ENCODE data around the gene NFKBIZ. TPM values are rescaled to one million over a fixed set of nuclear protein-coding genes. Genes with fewer than 3 reads are reported as not detected.

The NFKBIZ gene
- total and polyA plus RNA-seq, 9 of the 15 experiments (the other 6 are each of a cell fraction or from before 2014, with no cell fraction given) = 1.2 to 13.7 (median 5.7) TPM

GRCh38 chr3:101842935-101843330 is 6.4 kb upstream of the NFKBIZ start (continued):
- TF ChIP-seq SREBF2 (CRISPR knock-in tag; IDR thresholded peaks at IDR 0.05) = no peak
- no peak for TF ChIP-seq ZNF444 (CRISPR knock-in tag; IDR thresholded peaks at IDR 0.05)
- no peak for TF ChIP-seq SOX6 (IDR thresholded peaks at IDR 0.05)
- TF ChIP-seq FOXK2 (conservative IDR thresholded peaks at IDR 0.05 in 1 of 2, IDR thresholded peaks at IDR 0.05 in 1 of 2; ENCODE audit: low read depth in 2 of 2) = no peak
- no peak for TF ChIP-seq HMG20A (CRISPR knock-in tag; conservative IDR thresholded peaks at IDR 0.05)
- no peak for TF ChIP-seq ZNF644 (tag; IDR thresholded peaks at IDR 0.05; ENCODE audit: low read depth)
- TF ChIP-seq GABPB2 (CRISPR knock-in tag; conservative IDR thresholded peaks at IDR 0.05) = no peak
- TF ChIP-seq STAT5B (CRISPR knock-in tag; IDR thresholded peaks at IDR 0.05) = no peak
- TF ChIP-seq TBL1XR1 (IDR thresholded peaks at IDR 0.05; ENCODE audit: low read length in 2 of 2) = no peak
- TF ChIP-seq, protein P1, sequence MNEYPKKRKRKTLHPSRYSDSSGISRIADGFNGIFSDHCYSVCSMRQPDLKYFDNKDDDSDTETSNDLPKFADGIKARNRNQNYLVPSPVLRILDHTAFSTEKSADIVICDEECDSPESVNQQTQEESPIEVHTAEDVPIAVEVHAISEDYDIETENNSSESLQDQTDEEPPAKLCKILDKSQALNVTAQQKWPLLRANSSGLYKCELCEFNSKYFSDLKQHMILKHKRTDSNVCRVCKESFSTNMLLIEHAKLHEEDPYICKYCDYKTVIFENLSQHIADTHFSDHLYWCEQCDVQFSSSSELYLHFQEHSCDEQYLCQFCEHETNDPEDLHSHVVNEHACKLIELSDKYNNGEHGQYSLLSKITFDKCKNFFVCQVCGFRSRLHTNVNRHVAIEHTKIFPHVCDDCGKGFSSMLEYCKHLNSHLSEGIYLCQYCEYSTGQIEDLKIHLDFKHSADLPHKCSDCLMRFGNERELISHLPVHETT (CRISPR knock-in tag; conservative IDR thresholded peaks at IDR 0.05 in 1 of 2, IDR thresholded peaks at IDR 0.05 in 1 of 2) = no peak

DNA sequence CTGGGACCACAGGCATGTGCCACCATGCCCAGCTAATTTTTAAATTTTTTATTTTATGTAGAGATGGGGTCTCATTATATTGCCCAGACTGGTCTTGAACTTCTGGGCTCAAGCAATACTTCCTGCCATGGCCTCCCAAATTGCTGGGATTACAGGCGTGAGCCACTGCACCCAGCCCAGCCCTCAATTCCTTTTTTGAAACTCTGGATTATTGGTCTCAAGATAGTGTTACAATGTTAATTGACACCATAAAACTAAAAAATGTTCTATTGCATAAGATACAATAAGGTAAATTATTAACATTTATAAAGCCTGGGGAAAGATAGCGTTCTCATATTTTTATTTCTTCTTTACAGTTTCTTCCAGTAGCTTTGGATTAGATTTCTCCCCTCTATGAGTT is 3.9 kb upstream of the NFKBIZ start:
- Histone ChIP-seq H3K9ac (ENCODE audit: insufficient read depth in 1 of 2, low read depth in 2 of 2, low read length in 2 of 2) (no peak overlapping the region), H3K27me3 (ENCODE audit: control insufficient read depth in 2 of 2, insufficient read depth in 2 of 2, low read length in 2 of 2) (no peaks in the 10 kb centered on the region), H3K4me2 (ENCODE audit: insufficient read depth, low read length) (no peak overlapping the region), H4K20me1 (replicated peaks; ENCODE audit: control insufficient read depth, insufficient read depth, low read length) (no peaks in the 10 kb centered on the region), H3K27ac (ENCODE audit: extremely low read depth, low read depth, low read length) (no peak overlapping the region), H3K79me2 (ENCODE audit: control insufficient read depth, insufficient read depth, low read length) (peaks cover 9% of the 10 kb centered on the region), H3K36me3 (ENCODE audit: control insufficient read depth, insufficient read depth, low read length) (no peaks in the 10 kb centered on the region), H3K9me1 (ENCODE audit: control insufficient read depth, insufficient read depth, low read length) (no peaks in the 10 kb centered on the region), H3K4me1 (replicated peaks in 1 of 2; ENCODE audit: control insufficient read depth in 2 of 2, insufficient read depth in 2 of 2, low read length in 2 of 2) (peaks cover 6 to 10% of the 10 kb centered on the region in 2 experiments; a peak in 3 of 5 replicates), H3K4me3 (no peak overlapping the region), H2AFZ (ENCODE audit: low read depth, low read length) (no peak overlapping the region), H3K9me3 (replicated peaks; ENCODE audit: control insufficient read depth, insufficient read depth, low read depth, low read length) (no peaks in the 10 kb centered on the region)
- FAIRE-seq (no peak), ATAC-seq (no peak), DNase-seq (ENCODE audit: extremely low read depth in 1 of 4, low spot score in 3 of 4) (no peak)
- no TSS peak for BruUV-seq (replicated peaks)
- WGBS (ENCODE audit: insufficient coverage, low coverage, missing lambda C conversion rate) = 90% methylated on average over 1 of the region's 2 CpGs
- intact Hi-C loops (cut with micrococcal nuclease) (no loop called here), in situ Hi-C loops (cut with MboI) (no loop called here)
- ChIA-PET POLR2A (no interaction called here), CTCF (ENCODE audit: low intra/inter-chr PET ratio) (no interaction called here)
- no peak for TF ChIP-seq PBX2 (CRISPR knock-in tag; IDR thresholded peaks at IDR 0.05; ENCODE audit: low read depth)
- TF ChIP-seq PBX2 (tag; conservative IDR thresholded peaks at IDR 0.05; ENCODE audit: low read depth) = no peak
- no peak for TF ChIP-seq FOXA1 (IDR thresholded peaks at IDR 0.05; ENCODE audit: borderline replicate concordance)
